IMR-90 (cell line): ENCODE measurements around the gene NFKB1. TPM values are rescaled to one million over a fixed set of nuclear protein-coding genes. Genes with fewer than 3 reads are reported as not detected.

Experiments used
- ATAC-seq: fragments of 200-7000 bp; cut with Tn5 transposase; 2 replicates; pipeline ENCODE4 v1.9.1; 2020; ENCODE audit warnings: low read depth, mild to moderate bottlenecking, moderate library complexity
- BruUV-seq: library from RNA; stranded (reverse); fragments of 400-500 nt; replicated peaks from 2 replicates; lab custom pipeline; 2021; lab: Mats Ljungman, UMichigan
- CTCF ChIA-PET: fragments of 300-600 bp; formaldehyde crosslinking; extraction: SDS; loops from one replicate; lab custom pipeline; 2021; ENCODE audit warnings: antibody characterized with exemption; lab: Yijun Ruan, JAX
- POLR2A ChIA-PET: fragments of 300-600 bp; sonication (Branson Sonifier 250); formaldehyde crosslinking; loops from one replicate; lab custom pipeline; 2022; ENCODE audit warnings: antibody characterized with exemption; ENCODE audit not compliant: unreplicated experiment; lab: Charles Lee
- DNase-seq: peaks from one replicate; pipeline ENCODE4 v3.0.0; 2013
- H2AFZ ChIP-seq: replicated peaks from 2 replicates; pipeline ENCODE3; 2013; ENCODE audit warnings: low read length, mild to moderate bottlenecking; ENCODE audit not compliant: poor library complexity
- H2AK5ac ChIP-seq: 2 replicates; pipeline ENCODE4 v1.6.1; 2013; ENCODE audit warnings: low read depth, low read length, inconsistent platforms
- H2AK9ac ChIP-seq: replicated peaks from 2 replicates; pipeline ENCODE3; 2013; ENCODE audit warnings: mild to moderate bottlenecking, low read depth, low read length, moderate library complexity; ENCODE audit not compliant: poor library complexity
- H2BK120ac ChIP-seq: 2 replicates; pipeline ENCODE4 v1.6.1; 2013; ENCODE audit warnings: low read depth, low read length, inconsistent platforms
- H2BK15ac ChIP-seq: 3 replicates; pipeline ENCODE4 v1.6.1; 2013; ENCODE audit warnings: low read depth, low read length, inconsistent platforms
- H2BK20ac ChIP-seq: 2 replicates; pipeline ENCODE4 v1.6.1; 2013; ENCODE audit warnings: low read depth, mild to moderate bottlenecking, inconsistent platforms, low read length, moderate library complexity
- H2BK5ac ChIP-seq: 2 replicates; pipeline ENCODE4 v1.6.1; 2013; ENCODE audit warnings: mild to moderate bottlenecking, low read depth, low read length, inconsistent platforms; ENCODE audit not compliant: poor library complexity, severe bottlenecking
- H3K14ac ChIP-seq: replicated peaks from 2 replicates; pipeline ENCODE4 v1.6.1; 2013; ENCODE audit warnings: low read depth, low read length, inconsistent platforms
- H3K18ac ChIP-seq: 2 replicates; pipeline ENCODE4 v1.6.1; 2013; ENCODE audit warnings: low read depth, low read length, control low read depth
- H3K23ac ChIP-seq: 2 replicates; pipeline ENCODE4 v1.6.1; 2013; ENCODE audit warnings: low read depth, low read length, inconsistent platforms
- H3K27ac ChIP-seq: 2 replicates; pipeline ENCODE4 v1.5.1; 2013; ENCODE audit warnings: mild to moderate bottlenecking, control low read depth, low read length; ENCODE audit not compliant: insufficient read depth
- H3K27me3 ChIP-seq: 2 replicates; pipeline ENCODE4 v1.6.1; 2013; ENCODE audit warnings: low read length; ENCODE audit not compliant: control insufficient read depth, insufficient read depth
- H3K36me3 ChIP-seq: 2 replicates; pipeline ENCODE4 v1.6.1; 2013; ENCODE audit warnings: low read length, mixed read lengths; ENCODE audit not compliant: control insufficient read depth, insufficient read depth
- H3K4ac ChIP-seq: 2 replicates; pipeline ENCODE4 v1.6.1; 2013; ENCODE audit warnings: low read depth, low read length, inconsistent platforms
- H3K4me1 ChIP-seq: 2 replicates; pipeline ENCODE4 v1.6.1; 2013; ENCODE audit warnings: low read length, mixed read lengths; ENCODE audit not compliant: control insufficient read depth, insufficient read depth
- H3K4me2 ChIP-seq: 2 replicates; pipeline ENCODE4 v1.6.1; 2013; ENCODE audit warnings: low read depth, mild to moderate bottlenecking, control low read depth, low read length, moderate library complexity
- H3K4me3 ChIP-seq: 2 replicates; pipeline ENCODE4 v1.5.1; 2013; ENCODE audit warnings: low read depth, mild to moderate bottlenecking, control low read depth, low read length, moderate library complexity; ENCODE audit not compliant: insufficient read depth
- H3K56ac ChIP-seq: 2 replicates; pipeline ENCODE4 v1.6.1; 2013; ENCODE audit warnings: low read length, inconsistent platforms; ENCODE audit not compliant: insufficient read depth; ENCODE audit errors: extremely low read depth
- H3K79me1 ChIP-seq, 2 experiments: 2 replicates each; pipeline ENCODE4 v1.6.1; 2013; ENCODE audit warnings: low read length in 2 of 2, inconsistent platforms in 1 of 2, low read depth in 1 of 2
- H3K9ac ChIP-seq: 2 replicates; pipeline ENCODE4 v1.6.1; 2013; ENCODE audit warnings: low read depth, low read length, control low read depth
- H3K9me1 ChIP-seq: 2 replicates; pipeline ENCODE4 v1.6.1; 2013; ENCODE audit warnings: low read length, inconsistent platforms; ENCODE audit not compliant: insufficient read depth
- H3K9me3 ChIP-seq: 2 replicates; pipeline ENCODE4 v1.6.1; 2013; ENCODE audit warnings: low read length; ENCODE audit not compliant: control insufficient read depth, insufficient read depth
- H4K20me1 ChIP-seq: 2 replicates; pipeline ENCODE4 v1.6.1; 2013; ENCODE audit warnings: low read length, inconsistent platforms; ENCODE audit not compliant: insufficient read depth
- H4K5ac ChIP-seq: 2 replicates; pipeline ENCODE4 v1.6.1; 2013; ENCODE audit warnings: mild to moderate bottlenecking, low read depth, low read length, control low read depth
- H4K8ac ChIP-seq, 2 experiments: 2 replicates each; pipeline ENCODE4 v1.6.1; 2013; ENCODE audit warnings: low read depth in 2 of 2, low read length in 2 of 2, control low read depth in 1 of 2, inconsistent platforms in 1 of 2
- H4K91ac ChIP-seq: 2 replicates; pipeline ENCODE4 v1.6.1; 2013; ENCODE audit warnings: low read depth, low read length, inconsistent platforms; ENCODE audit not compliant: insufficient read depth
- CHD1 ChIP-seq: IDR thresholded peaks from 2 replicates; pipeline ENCODE4 v1.6.1; 2012; ENCODE audit warnings: low read depth, low read length, improper control_type of control experiment
- ELK1 ChIP-seq: fragments of 150-350 bp; IDR thresholded peaks from 2 replicates; pipeline ENCODE4 v1.6.1; 2016; ENCODE audit warnings: low read depth, mild to moderate bottlenecking, low read length, moderate library complexity, borderline replicate concordance
- FOS ChIP-seq: fragments of 150-350 bp; IDR thresholded peaks from 2 replicates; pipeline ENCODE4 v1.6.1; 2016; ENCODE audit warnings: low read depth, low read length
- MAFK ChIP-seq: IDR thresholded peaks from 2 replicates; pipeline ENCODE4 v1.6.1; 2012; ENCODE audit warnings: low read depth, low read length, improper control_type of control experiment
- POLR2A ChIP-seq: IDR thresholded peaks from 2 replicates; pipeline ENCODE4 v1.6.1; 2012; ENCODE audit warnings: mild to moderate bottlenecking, low read depth, low read length
- RAD21 ChIP-seq: IDR thresholded peaks from 2 replicates; pipeline ENCODE4 v1.6.1; 2012; ENCODE audit warnings: low read length, improper control_type of control experiment
- RFX5 ChIP-seq: IDR thresholded peaks from 2 replicates; pipeline ENCODE4 v1.8.0; 2012; ENCODE audit warnings: low read depth, mild to moderate bottlenecking, low read length, moderate library complexity
- SMC3 ChIP-seq: fragments of 150-350 bp; IDR thresholded peaks from 2 replicates; pipeline ENCODE4 v1.6.1; 2016; ENCODE audit warnings: low read depth, mild to moderate bottlenecking, antibody characterized with exemption, low read length, moderate library complexity
- WGBS, 2 experiments: methylation state at CpG; one replicate each; pipeline versions ENCODE4 v1.1.5 to v1.1.7; 2013; ENCODE audit warnings: missing lambda C conversion rate in 2 of 2; ENCODE audit not compliant: insufficient read length in 1 of 2; ENCODE audit errors: extremely low coverage in 2 of 2; 5-methylcytosine and 5-hydroxymethylcytosine counted together
- dilution Hi-C: fragments of 300-500 bp; cut with HindIII; formaldehyde crosslinking; loops from one replicate; pipeline ENCODE4 v1.14.3; 2018; ENCODE audit warnings: low sequenced_read_pairs; ENCODE audit not compliant: unreplicated experiment
- in situ Hi-C: fragments of 300-500 bp; cut with MboI; formaldehyde crosslinking; loops from 3 replicates; pipeline ENCODE4 v1.14.3; 2019; ENCODE audit warnings: low sequenced_read_pairs, inconsistent platforms, mixed read lengths
- intact Hi-C: fragments of 100-400 bp; cut with micrococcal nuclease; formaldehyde crosslinking; loops from 2 replicates; pipeline ENCODE4 v1.10.0; 2022
- polyA plus RNA-seq, 3 experiments: library from polyadenylated mRNA; depleted of rRNA; stranded (reverse); fragments of >200 nt; gene quantifications; 2 replicates each; pipeline ENCODE4 v1.2.3, GENCODE V29; 2012; ENCODE audit warnings: low replicate concordance in 1 of 3
- total RNA-seq: library from RNA; depleted of rRNA; stranded (reverse); fragments of >200 nt; gene quantifications from 2 replicates; pipeline ENCODE4 v1.2.3, GENCODE V29; 2012
- TF ChIP-seq, protein P1 (sequence below): fragments of 150-350 bp; IDR thresholded peaks from 2 replicates; pipeline ENCODE4 v1.6.1; 2017; ENCODE audit warnings: mild to moderate bottlenecking, antibody characterized with exemption, low read length, low read depth

NFKB1 gene
- total and polyA plus RNA-seq, 2 of the 4 experiments (the other 2 are of a cell fraction), result 19.8 to 24.6 TPM

GRCh38 chr4:102578270-102578669, 77.1 kb downstream of the NFKB1 start:
- peaks cover 10 to 14% of the 10 kb centered on the region in 2 experiments; a peak in 1 of 4 replicates for H3K79me1 ChIP-seq
- H3K23ac ChIP-seq, result no peak overlapping the region
- H2AFZ ChIP-seq, result no peak overlapping the region
- ATAC-seq (no peak), DNase-seq (no peak)
- H4K8ac ChIP-seq, result no peak overlapping the region
- H3K4me1 ChIP-seq, result no peaks in the 10 kb centered on the region
- no peaks in the 10 kb centered on the region for H3K9me3 ChIP-seq
- H3K27ac ChIP-seq, result no peak overlapping the region
- H3K4ac ChIP-seq, result no peak overlapping the region
- no peak overlapping the region for H4K5ac ChIP-seq
- no peak for TF ChIP-seq MAFK
- no peak for TF ChIP-seq FOS
- TF ChIP-seq CHD1, result no peak
- no peak for TF ChIP-seq POLR2A
- TF ChIP-seq RFX5, result no peak
- TF ChIP-seq, protein P1, sequence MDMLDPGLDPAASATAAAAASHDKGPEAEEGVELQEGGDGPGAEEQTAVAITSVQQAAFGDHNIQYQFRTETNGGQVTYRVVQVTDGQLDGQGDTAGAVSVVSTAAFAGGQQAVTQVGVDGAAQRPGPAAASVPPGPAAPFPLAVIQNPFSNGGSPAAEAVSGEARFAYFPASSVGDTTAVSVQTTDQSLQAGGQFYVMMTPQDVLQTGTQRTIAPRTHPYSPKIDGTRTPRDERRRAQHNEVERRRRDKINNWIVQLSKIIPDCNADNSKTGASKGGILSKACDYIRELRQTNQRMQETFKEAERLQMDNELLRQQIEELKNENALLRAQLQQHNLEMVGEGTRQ, result no peak
- no peak for TF ChIP-seq RAD21
- no peak for TF ChIP-seq SMC3
- no peak for TF ChIP-seq ELK1
- intact Hi-C loops (no loop called here), dilution Hi-C loops (no loop called here), in situ Hi-C loops (no loop called here)
- H3K14ac ChIP-seq, result no peak overlapping the region
- H2BK15ac ChIP-seq, result no peak overlapping the region
- H2AK5ac ChIP-seq, result no peak overlapping the region
- ChIA-PET CTCF (interaction anchor here (0.5 kb wide), 1 partner anchor 130 kb away, joined by 3 read pairs; no protein-coding TSS in a partner anchor), POLR2A (no interaction called here)
- BruUV-seq, result no TSS peak
- no peak overlapping the region for H3K4me3 ChIP-seq
- no peaks in the 10 kb centered on the region for H3K27me3 ChIP-seq
- H2AK9ac ChIP-seq, result no peak overlapping the region
- no peak overlapping the region for H2BK20ac ChIP-seq
- no peaks in the 10 kb centered on the region for H4K20me1 ChIP-seq
- H2BK5ac ChIP-seq, result no peak overlapping the region
- H3K4me2 ChIP-seq, result no peak overlapping the region
- H2BK120ac ChIP-seq, result no peak overlapping the region
- WGBS, 2 experiments, result no CpG with 5 or more reads among the region's 3 CpGs
- H3K36me3 ChIP-seq, result peaks cover 21% of the 10 kb centered on the region
- no peak overlapping the region for H3K18ac ChIP-seq
- no peak overlapping the region for H3K9ac ChIP-seq
- peaks cover 3% of the 10 kb centered on the region; the same call in 1 of the 2 replicates for H3K9me1 ChIP-seq
- H3K56ac ChIP-seq, result no peak overlapping the region
- no peak overlapping the region for H4K91ac ChIP-seq
